ENCODE results near the gene PLEKHA4.
A peak's percentile ranks its signal among the peaks of the same experiment; 100 is the strongest.
"Not testable (repeated sequence)": the region's sequence is repeated elsewhere in the genome, so short reads cannot be mapped to it uniquely, and the experiment has no call there.

PLEKHA4 gene

GRCh38 chr19:48795685-48796070 is 72.7 kb downstream of the PLEKHA4 start:
- no peak for DNase-seq

GRCh38 chr19:48795055-48795684 is 73.2 kb downstream of the PLEKHA4 start:
- peak; percentile 87 for DNase-seq

GRCh38 chr19:48794291-48794690 is 74.1 kb downstream of the PLEKHA4 start:
- no peak for DNase-seq

GRCh38 chr19:48793271-48793670 is 75.1 kb downstream of the PLEKHA4 start:
- no peak for DNase-seq

- not testable (repeated sequence) for DNase-seq
Observed at GRCh38 chr19:48787331-48787730, 81.1 kb downstream of the PLEKHA4 start.

Measured in stimulated activated CD4-positive, alpha-beta T cell treated with anti-CD3 and anti-CD28 coated beads, Interleukin-1b, Interleukin-23, amount 100 ng/mL, for 48 hours (primary cell).